Kidney epithelial cell (primary cell): ENCODE measurements around the gene CAMTA1. TPM values are rescaled to one million over a fixed set of nuclear protein-coding genes. Genes with fewer than 3 reads are reported as not detected.

ENCODE experiments used
- DNase-seq: peaks from one replicate; pipeline ENCODE4 v3.0.0-alpha.2; 2010; ENCODE audit warnings: low read depth
- H3K27me3 ChIP-seq: 2 replicates; pipeline ENCODE4 v1.6.0; 2011; ENCODE audit warnings: low read length; ENCODE audit not compliant: control insufficient read depth, insufficient read depth
- H3K36me3 ChIP-seq: 2 replicates; pipeline ENCODE4 v1.5.1; 2011; ENCODE audit warnings: low read length; ENCODE audit not compliant: control insufficient read depth, insufficient read depth
- H3K4me3 ChIP-seq: 2 replicates; pipeline ENCODE4 v1.5.1; 2011; ENCODE audit warnings: low read depth, mild to moderate bottlenecking, control low read depth, low read length
- total RNA-seq: library from RNA; depleted of rRNA; stranded (reverse); fragments of >200 nt; gene quantifications from 2 replicates; pipeline ENCODE4 v1.2.3, GENCODE V29; 2015
- TF ChIP-seq, protein P1 (sequence below): IDR thresholded peaks from 2 replicates; pipeline ENCODE4 v1.5.1; 2011; ENCODE audit warnings: mild to moderate bottlenecking, moderate library complexity, low read length, control low read depth, inconsistent platforms; ENCODE audit not compliant: insufficient read depth, poor library complexity, severe bottlenecking

Gene CAMTA1
- total RNA-seq, 1 donor from 2014 or later, result 76.5 TPM

GRCh38 chr1:7171168-7171567 is 385.9 kb downstream of the CAMTA1 start:
- H3K36me3 ChIP-seq, result no peaks in the 10 kb centered on the region
- H3K27me3 ChIP-seq, result peaks cover 11% of the 10 kb centered on the region
- TF ChIP-seq, protein P1, sequence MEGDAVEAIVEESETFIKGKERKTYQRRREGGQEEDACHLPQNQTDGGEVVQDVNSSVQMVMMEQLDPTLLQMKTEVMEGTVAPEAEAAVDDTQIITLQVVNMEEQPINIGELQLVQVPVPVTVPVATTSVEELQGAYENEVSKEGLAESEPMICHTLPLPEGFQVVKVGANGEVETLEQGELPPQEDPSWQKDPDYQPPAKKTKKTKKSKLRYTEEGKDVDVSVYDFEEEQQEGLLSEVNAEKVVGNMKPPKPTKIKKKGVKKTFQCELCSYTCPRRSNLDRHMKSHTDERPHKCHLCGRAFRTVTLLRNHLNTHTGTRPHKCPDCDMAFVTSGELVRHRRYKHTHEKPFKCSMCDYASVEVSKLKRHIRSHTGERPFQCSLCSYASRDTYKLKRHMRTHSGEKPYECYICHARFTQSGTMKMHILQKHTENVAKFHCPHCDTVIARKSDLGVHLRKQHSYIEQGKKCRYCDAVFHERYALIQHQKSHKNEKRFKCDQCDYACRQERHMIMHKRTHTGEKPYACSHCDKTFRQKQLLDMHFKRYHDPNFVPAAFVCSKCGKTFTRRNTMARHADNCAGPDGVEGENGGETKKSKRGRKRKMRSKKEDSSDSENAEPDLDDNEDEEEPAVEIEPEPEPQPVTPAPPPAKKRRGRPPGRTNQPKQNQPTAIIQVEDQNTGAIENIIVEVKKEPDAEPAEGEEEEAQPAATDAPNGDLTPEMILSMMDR, result no peak
- H3K4me3 ChIP-seq, result no peak overlapping the region
- DNase-seq, result no peak

- no peak for DNase-seq
- Histone ChIP-seq H3K27me3 (peaks cover 11% of the 10 kb centered on the region), H3K36me3 (no peaks in the 10 kb centered on the region), H3K4me3 (no peak overlapping the region)
- TF ChIP-seq, protein P1, result no peak
These were observed 386.3 kb downstream of the CAMTA1 start for GRCh38 chr1:7171574-7171973.

- Histone ChIP-seq H3K36me3 (no peaks in the 10 kb centered on the region), H3K4me3 (no peak overlapping the region), H3K27me3 (peaks cover 13% of the 10 kb centered on the region)
- TF ChIP-seq, protein P1, result no peak
- DNase-seq, result no peak
These were observed 387.6 kb downstream of the CAMTA1 start for GRCh38 chr1:7172804-7173203.

DNA sequence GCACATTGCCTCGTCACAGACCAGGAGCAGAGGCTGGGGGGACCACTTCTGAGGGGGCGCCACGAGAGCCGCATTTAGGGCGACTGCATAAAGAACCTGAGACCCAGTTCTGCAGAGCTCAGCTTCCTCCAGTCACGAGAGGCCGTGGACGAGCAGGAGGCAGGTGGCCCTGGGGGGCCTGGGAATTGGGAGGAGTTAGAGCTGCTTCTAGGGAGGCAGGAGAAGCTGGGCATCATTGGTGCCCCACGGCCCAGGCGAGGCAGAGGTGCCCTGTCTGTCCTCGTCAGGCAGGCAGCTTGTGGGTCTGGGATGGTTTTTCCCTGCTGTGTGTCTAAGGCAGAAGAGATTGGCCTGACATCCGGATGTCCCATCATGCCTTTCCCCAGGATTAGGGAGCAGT is 389.3 kb downstream of the CAMTA1 start:
- H3K27me3 ChIP-seq, result peaks cover 16% of the 10 kb centered on the region
- TF ChIP-seq, protein P1, result no peak
- H3K36me3 ChIP-seq, result no peaks in the 10 kb centered on the region
- no peak overlapping the region for H3K4me3 ChIP-seq
- no peak for DNase-seq

DNA sequence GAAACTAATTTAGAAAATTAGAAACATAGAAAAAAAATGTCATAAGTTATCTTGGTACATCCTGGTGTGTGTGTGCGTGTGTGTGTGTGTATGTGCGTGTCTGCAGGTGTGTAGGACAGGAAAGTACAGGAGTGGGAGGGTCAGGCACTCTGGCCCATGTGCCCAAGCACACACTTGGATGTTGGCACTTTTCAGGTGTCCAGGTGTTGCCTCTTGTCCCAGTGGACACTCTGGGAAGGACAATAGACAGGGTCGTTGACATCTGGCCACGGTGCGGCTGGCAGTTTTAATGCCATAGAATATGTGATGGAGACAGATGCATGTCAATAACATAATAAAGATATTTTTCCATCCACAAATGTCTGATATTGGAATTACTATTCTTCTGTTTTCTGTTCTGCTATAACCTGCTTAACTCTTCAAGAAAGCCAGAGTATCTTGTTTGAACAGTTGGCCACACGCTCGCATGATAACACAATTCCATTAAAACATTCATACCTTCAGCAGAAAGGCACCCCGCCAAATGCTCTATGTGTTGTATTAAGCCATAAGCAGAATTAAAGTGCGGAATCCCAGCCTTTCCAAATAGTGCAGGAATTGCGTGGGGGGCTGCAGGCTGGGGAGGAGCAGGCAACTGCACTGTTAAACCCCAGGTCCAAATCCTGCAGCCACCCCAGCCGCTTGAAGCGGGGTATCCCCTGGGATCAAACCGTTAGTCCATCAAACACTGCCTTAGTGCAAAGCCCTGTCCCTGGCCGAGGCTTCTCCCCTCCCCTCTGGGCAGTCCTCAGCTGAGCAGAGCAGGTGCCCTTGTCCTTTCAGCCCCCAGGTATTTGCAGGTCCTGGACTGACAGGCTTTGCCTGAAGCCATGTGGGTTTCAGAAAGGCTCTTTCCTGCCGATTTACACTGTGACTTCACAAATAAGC is 390.0 kb downstream of the CAMTA1 start:
- Histone ChIP-seq H3K36me3 (no peaks in the 10 kb centered on the region), H3K27me3 (peaks cover 16% of the 10 kb centered on the region), H3K4me3 (no peak overlapping the region)
- TF ChIP-seq, protein P1, result no peak
- DNase-seq, result no peak

GRCh38 chr1:7177021-7177420 is 391.8 kb downstream of the CAMTA1 start:
- TF ChIP-seq, protein P1, result no peak
- no peak for DNase-seq
- Histone ChIP-seq H3K27me3 (peaks cover 12% of the 10 kb centered on the region), H3K36me3 (no peaks in the 10 kb centered on the region), H3K4me3 (no peak overlapping the region)
